HL-60 (cell line): Measurements from ENCODE around the gene PLA2G7.
"Not testable (repeated sequence)": the region's sequence is repeated elsewhere in the genome, so short reads cannot be mapped to it uniquely, and the experiment has no call there.

Experiments
- GABPA ChIP-seq: IDR thresholded peaks from 2 replicates; pipeline ENCODE4 v1.6.1; 2012; ENCODE audit warnings: low read depth
- POLR2AphosphoS5 ChIP-seq: IDR thresholded peaks from 2 replicates; pipeline ENCODE4 v1.6.1; 2012; ENCODE audit warnings: low read depth
- REST ChIP-seq: IDR thresholded peaks from 2 replicates; pipeline ENCODE4 v1.6.1; 2012; ENCODE audit warnings: low read depth; ENCODE audit not compliant: insufficient replicate concordance
- TF ChIP-seq, protein P1 (sequence below): IDR thresholded peaks from one replicate; pipeline ENCODE4 v1.5.1; 2011; ENCODE audit warnings: low read length, control low read depth, inconsistent platforms; ENCODE audit not compliant: insufficient read depth

- TF ChIP-seq, protein P1, sequence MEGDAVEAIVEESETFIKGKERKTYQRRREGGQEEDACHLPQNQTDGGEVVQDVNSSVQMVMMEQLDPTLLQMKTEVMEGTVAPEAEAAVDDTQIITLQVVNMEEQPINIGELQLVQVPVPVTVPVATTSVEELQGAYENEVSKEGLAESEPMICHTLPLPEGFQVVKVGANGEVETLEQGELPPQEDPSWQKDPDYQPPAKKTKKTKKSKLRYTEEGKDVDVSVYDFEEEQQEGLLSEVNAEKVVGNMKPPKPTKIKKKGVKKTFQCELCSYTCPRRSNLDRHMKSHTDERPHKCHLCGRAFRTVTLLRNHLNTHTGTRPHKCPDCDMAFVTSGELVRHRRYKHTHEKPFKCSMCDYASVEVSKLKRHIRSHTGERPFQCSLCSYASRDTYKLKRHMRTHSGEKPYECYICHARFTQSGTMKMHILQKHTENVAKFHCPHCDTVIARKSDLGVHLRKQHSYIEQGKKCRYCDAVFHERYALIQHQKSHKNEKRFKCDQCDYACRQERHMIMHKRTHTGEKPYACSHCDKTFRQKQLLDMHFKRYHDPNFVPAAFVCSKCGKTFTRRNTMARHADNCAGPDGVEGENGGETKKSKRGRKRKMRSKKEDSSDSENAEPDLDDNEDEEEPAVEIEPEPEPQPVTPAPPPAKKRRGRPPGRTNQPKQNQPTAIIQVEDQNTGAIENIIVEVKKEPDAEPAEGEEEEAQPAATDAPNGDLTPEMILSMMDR, result not testable (repeated sequence)
- TF ChIP-seq POLR2AphosphoS5, GABPA, REST: not testable (repeated sequence)
These were observed 29.1 kb upstream of the PLA2G7 start for GRCh38 chr6:46764280-46764679.
